Measurements from ENCODE around the gene CYP11A1.

CYP11A1 gene

GRCh38 chr15:74314795-74315438 lies 52.5 kb downstream of the CYP11A1 start:
- no peak overlapping the region for H3K27ac ChIP-seq
- no peak overlapping the region for H3K9ac ChIP-seq
- no peaks in the 10 kb centered on the region for H3K9me3 ChIP-seq (replicated peaks in 1 of 11)
- peaks cover 50 to 54% (median 53%) of the 10 kb centered on the region in 10 experiments for H3K4me1 ChIP-seq
- H3K4me3 ChIP-seq, result no peak overlapping the region
- TF ChIP-seq Cebpa-rat (IDR thresholded peaks at IDR 0.05), result no peak
- H4K20me1 ChIP-seq, result peaks cover 0 to 10% (median 4%) of the 10 kb centered on the region in 11 experiments; a peak in 5 of 22 replicates
- no peaks in the 10 kb centered on the region for H3K27me3 ChIP-seq
- peak overlapping the region; percentile 68 to 89 (median 80); a peak in 21 of 22 replicates for H3K4me2 ChIP-seq
- H3K36me3 ChIP-seq, result no peaks in the 10 kb centered on the region

GRCh38 chr15:74313889-74314288 lies 53.6 kb downstream of the CYP11A1 start:
- TF ChIP-seq Cebpa-rat (IDR thresholded peaks at IDR 0.05), result no peak
- Histone ChIP-seq H3K27me3 (no peaks in the 10 kb centered on the region; a peak in 1 of 22 replicates), H3K27ac (no peak overlapping the region), H3K36me3 (no peaks in the 10 kb centered on the region), H3K4me2 (no peak overlapping the region), H3K9me3 (replicated peaks in 1 of 11) (no peaks in the 10 kb centered on the region), H3K4me3 (no peak overlapping the region), H3K9ac (no peak overlapping the region), H3K4me1 (peaks cover 39 to 44% (median 43%) of the 10 kb centered on the region in 10 experiments), H4K20me1 (peaks cover 0 to 12% (median 4%) of the 10 kb centered on the region in 11 experiments; a peak in 5 of 22 replicates)

GRCh38 chr15:74312445-74313007 lies 54.9 kb downstream of the CYP11A1 start:
- Histone ChIP-seq H3K9ac (no peak overlapping the region), H3K36me3 (no peaks in the 10 kb centered on the region), H3K4me1 (peaks cover 26 to 30% (median 29%) of the 10 kb centered on the region in 10 experiments), H3K27me3 (no peaks in the 10 kb centered on the region; a peak in 1 of 22 replicates), H3K4me3 (no peak overlapping the region), H3K4me2 (no peak overlapping the region), H4K20me1 (peaks cover 0 to 14% (median 4%) of the 10 kb centered on the region in 11 experiments; a peak in 5 of 22 replicates), H3K27ac (no peak overlapping the region), H3K9me3 (replicated peaks in 1 of 11) (no peaks in the 10 kb centered on the region)
- no peak for TF ChIP-seq Cebpa-rat (IDR thresholded peaks at IDR 0.05)

GRCh38 chr15:74311734-74312444 lies 55.6 kb downstream of the CYP11A1 start:
- H3K4me1 ChIP-seq, result peaks cover 19 to 24% (median 23%) of the 10 kb centered on the region in 10 experiments
- no peak overlapping the region for H3K27ac ChIP-seq
- peaks cover 0 to 15% (median 4%) of the 10 kb centered on the region in 11 experiments; a peak in 5 of 22 replicates for H4K20me1 ChIP-seq
- no peaks in the 10 kb centered on the region for H3K9me3 ChIP-seq (replicated peaks in 1 of 11)
- no peak for TF ChIP-seq Cebpa-rat (IDR thresholded peaks at IDR 0.05)
- H3K4me2 ChIP-seq, result no peak overlapping the region
- H3K36me3 ChIP-seq, result no peaks in the 10 kb centered on the region
- no peak overlapping the region for H3K9ac ChIP-seq
- H3K4me3 ChIP-seq, result no peak overlapping the region
- no peaks in the 10 kb centered on the region; a peak in 1 of 22 replicates for H3K27me3 ChIP-seq

GRCh38 chr15:74307827-74308811 lies 59.3 kb downstream of the CYP11A1 start:
- Histone ChIP-seq H3K9me3 (replicated peaks in 1 of 11) (no peaks in the 10 kb centered on the region), H3K4me2 (no peak overlapping the region), H3K36me3 (no peaks in the 10 kb centered on the region), H3K4me1 (no peaks in the 10 kb centered on the region), H4K20me1 (peaks cover 0 to 27% (median 0%) of the 10 kb centered on the region in 11 experiments; a peak in 7 of 22 replicates), H3K4me3 (no peak overlapping the region), H3K27me3 (no peaks in the 10 kb centered on the region; a peak in 1 of 22 replicates), H3K27ac (no peak overlapping the region), H3K9ac (no peak overlapping the region)
- no peak for TF ChIP-seq Cebpa-rat (IDR thresholded peaks at IDR 0.05)

- Histone ChIP-seq H3K27ac (no peak overlapping the region), H3K27me3 (peaks cover 0 to 4% (median 0%) of the 10 kb centered on the region in 11 experiments; a peak in 5 of 22 replicates)
Measured at GRCh38 chr15:74306781-74307217, 60.6 kb downstream of the CYP11A1 start.

GRCh38 chr15:74305687-74306086 lies 61.8 kb downstream of the CYP11A1 start:
- H3K27me3 ChIP-seq, result peaks cover 0 to 4% (median 0%) of the 10 kb centered on the region in 11 experiments; a peak in 6 of 22 replicates
- no peak for TF ChIP-seq Cebpa-rat (IDR thresholded peaks at IDR 0.05)
- no peak overlapping the region for H3K4me2 ChIP-seq
- H3K27ac ChIP-seq, result no peak overlapping the region
- no peak overlapping the region for H3K4me3 ChIP-seq
- H4K20me1 ChIP-seq, result peaks cover 0 to 38% (median 0%) of the 10 kb centered on the region in 11 experiments; a peak in 8 of 22 replicates
- no peak overlapping the region for H3K9ac ChIP-seq
- H3K36me3 ChIP-seq, result no peaks in the 10 kb centered on the region
- no peaks in the 10 kb centered on the region for H3K4me1 ChIP-seq
- no peaks in the 10 kb centered on the region for H3K9me3 ChIP-seq (replicated peaks in 1 of 11)

More at GRCh38 chr15:74306781-74307217, 60.6 kb downstream of the CYP11A1 start:
- H3K4me3 ChIP-seq, result no peak overlapping the region
- no peak overlapping the region for H3K9ac ChIP-seq
- H3K4me2 ChIP-seq, result no peak overlapping the region
- peaks cover 0 to 32% (median 0%) of the 10 kb centered on the region in 11 experiments; a peak in 8 of 22 replicates for H4K20me1 ChIP-seq
- no peak for TF ChIP-seq Cebpa-rat (IDR thresholded peaks at IDR 0.05)
- no peaks in the 10 kb centered on the region for H3K4me1 ChIP-seq
- H3K36me3 ChIP-seq, result no peaks in the 10 kb centered on the region
- H3K9me3 ChIP-seq (replicated peaks in 1 of 11), result no peaks in the 10 kb centered on the region

GRCh38 chr15:74304431-74304830 lies 63.0 kb downstream of the CYP11A1 start:
- Histone ChIP-seq H3K36me3 (no peaks in the 10 kb centered on the region), H3K4me1 (no peaks in the 10 kb centered on the region), H3K4me3 (no peak overlapping the region), H3K4me2 (no peak overlapping the region), H3K9me3 (replicated peaks in 1 of 11) (no peaks in the 10 kb centered on the region), H3K27me3 (peaks cover 0 to 4% (median 0%) of the 10 kb centered on the region in 11 experiments; a peak in 6 of 22 replicates), H3K9ac (no peak overlapping the region), H3K27ac (no peak overlapping the region), H4K20me1 (peaks cover 0 to 40% (median 0%) of the 10 kb centered on the region in 11 experiments; a peak in 9 of 22 replicates)
- no peak for TF ChIP-seq Cebpa-rat (IDR thresholded peaks at IDR 0.05)

Measured in BLaER1 treated with 17β-estradiol and CSF1 and Interleukin-3, amounts not matched to agents 10 nM and 100 nM (cell line).